Measurements from ENCODE around the gene TIAL1. TPM values are rescaled to one million over a fixed set of nuclear protein-coding genes. Genes with fewer than 3 reads are reported as not detected.

Gene TIAL1
- total and polyA plus RNA-seq, 10 of the 15 experiments (the other 5 are each of a cell fraction or from before 2014, with no cell fraction given) = 26.0 to 159 (median 62.8) TPM

GRCh38 chr10:119642556-119643111 lies 45.9 kb upstream of the TIAL1 start:
- BruUV-seq (replicated peaks) = no TSS peak
- Histone ChIP-seq H4K20me1 (ENCODE audit: control insufficient read depth, insufficient read depth) (no peaks in the 10 kb centered on the region), H3K27ac (ENCODE audit: control insufficient read depth, insufficient read depth) (no peak overlapping the region), H3K27me3 (replicated peaks in 1 of 2; ENCODE audit: control insufficient read depth in 2 of 2, insufficient read depth in 2 of 2, low read length in 1 of 2) (no peaks in the 10 kb centered on the region), H3K36me3 (ENCODE audit: control insufficient read depth in 2 of 2, insufficient read depth in 2 of 2, low read length in 1 of 2) (no peaks in the 10 kb centered on the region), H3K79me2 (ENCODE audit: control insufficient read depth, insufficient read depth, low read length) (no peaks in the 10 kb centered on the region), H3K4me1 (ENCODE audit: control insufficient read depth, insufficient read depth, low read length) (no peaks in the 10 kb centered on the region), H2AFZ (ENCODE audit: control insufficient read depth, low read depth, low read length) (no peak overlapping the region), H3K4me3 (no peak overlapping the region), H3K9ac (ENCODE audit: control insufficient read depth, insufficient read depth, low read length) (no peak overlapping the region), H3K4me2 (ENCODE audit: control insufficient read depth, insufficient read depth) (no peak overlapping the region), H3K9me3 (replicated peaks; ENCODE audit: control insufficient read depth, insufficient read depth, low read length) (no peaks in the 10 kb centered on the region; the same call in 2 of the 3 replicates)
- ChIA-PET CTCF (interaction anchor here (0.6 to 0.9 kb wide), 2 partner anchors 8 to 42 kb away, joined by 3 read pairs; partner anchors contain the start of gene BAG3), RAD21 (ENCODE audit: unreplicated experiment) (no interaction called here), POLR2A (no interaction called here), SMC1A (ENCODE audit: uncharacterized antibody, unreplicated experiment) (interaction anchor here (0.6 to 1.8 kb wide), 2 partner anchors 27 to 76 kb away, joined by 3 read pairs; no protein-coding TSS in a partner anchor)
- intact Hi-C loops (cut with micrococcal nuclease; ENCODE audit: unreplicated experiment) = no loop called here
- WGBS (ENCODE audit: insufficient coverage, insufficient replicate concordance, low lambda C conversion rate, missing lambda C conversion rate) = 91% methylated on average over 2 of the region's 2 CpGs
- TF ChIP-seq YY1 (IDR thresholded peaks at IDR 0.05; ENCODE audit: low read depth, low read length) (no peak), PRDM15 (CRISPR knock-in tag; IDR thresholded peaks at IDR 0.05) (no peak), EP300 (IDR thresholded peaks at IDR 0.05; ENCODE audit: borderline replicate concordance in 1 of 2, control insufficient read depth in 1 of 2, low read depth in 2 of 2, low read length in 2 of 2) (no peak), RUNX3 (IDR thresholded peaks at IDR 0.05; ENCODE audit: low read length) (no peak), ESRRA (IDR thresholded peaks at IDR 0.05; ENCODE audit: low read length) (no peak), PBX3 (IDR thresholded peaks at IDR 0.05; ENCODE audit: insufficient replicate concordance, low read depth, low read length) (no peak)
- in situ Hi-C loops (cut with MboI) = no loop called here
- DNase-seq (ENCODE audit: low read depth, low spot score) (no peak), ATAC-seq (no peak), FAIRE-seq (no peak)
